Motor neuron (in vitro differentiated cells): Measurements from ENCODE around the gene TRIOBP. TPM values are rescaled to one million over a fixed set of nuclear protein-coding genes. Genes with fewer than 3 reads are reported as not detected.

Experiments
- ATAC-seq, 8 experiments: fragments of 200-7000 bp; cut with Tn5 transposase; replicated peaks in 6 of 8; 2 replicates each; pipeline ENCODE4 v1.8.0; 2021; ENCODE audit warnings: mild to moderate bottlenecking in 8 of 8, moderate library complexity in 8 of 8
- H3K27ac ChIP-seq, 2 donors: fragments of 250-450 bp; sonication (Bioruptor Pico); 2 replicates each; pipeline ENCODE4 v1.9.0; 2021; ENCODE audit warnings: antibody characterized with exemption in 2 of 2, mild to moderate bottlenecking in 2 of 2, moderate library complexity in 1 of 2
- H3K4me1 ChIP-seq, 2 donors: fragments of 250-450 bp; sonication (Bioruptor Pico); replicated peaks in 1 of 2; 2 replicates each; pipeline ENCODE4 v1.6.1; 2021; ENCODE audit warnings: antibody characterized with exemption in 2 of 2, mild to moderate bottlenecking in 2 of 2, moderate library complexity in 1 of 2
- H3K4me3 ChIP-seq, 5 donors: fragments of 250-450 bp; sonication (Bioruptor Pico); 2 replicates each; pipeline ENCODE4 v1.9.0; 2021; ENCODE audit warnings: antibody characterized with exemption in 5 of 5, mild to moderate bottlenecking in 5 of 5, moderate library complexity in 4 of 5
- WGBS, 10 experiments: fragments of 450-650 bp; shearing (Covaris generic); methylation state at CpG; one replicate each; pipeline ENCODE4 v1.0.0; 2022; 5-methylcytosine and 5-hydroxymethylcytosine counted together
- in situ Hi-C, 9 experiments: fragments of 400-800 bp; cut with MboI; loops; one replicate each; pipeline ENCODE4 v1.15.0; 2021; ENCODE audit warnings: low sequenced_read_pairs in 9 of 9, low pct_unique_long_range_greater_than_20kb in 2 of 9; ENCODE audit not compliant: unreplicated experiment in 9 of 9
- total RNA-seq, 8 experiments: library from RNA; unstranded; fragments of 300-600 nt; gene quantifications; 2 replicates each; pipeline versions ENCODE4 v1.2.3 to v1.2.4, GENCODE V29; 2022

TRIOBP gene
- total RNA-seq, 8 experiments from 2014 or later: 13.8 to 56.2 (median 25.3) TPM

- Histone ChIP-seq H3K27ac (no peak overlapping the region), H3K4me1 (no peaks in the 10 kb centered on the region), H3K4me3 (no peak overlapping the region)
- ATAC-seq: no peak
- 86 to 100% (median 89%) methylated on average over 1 to 6 of the region's 27 CpGs; no CpG with 5 or more reads in 7 of the 10 experiments for WGBS, 10 experiments
- in situ Hi-C loops: no loop called here
Observed at GRCh38 chr22:37757663-37758062, 60.8 kb downstream of the TRIOBP start.

DNA sequence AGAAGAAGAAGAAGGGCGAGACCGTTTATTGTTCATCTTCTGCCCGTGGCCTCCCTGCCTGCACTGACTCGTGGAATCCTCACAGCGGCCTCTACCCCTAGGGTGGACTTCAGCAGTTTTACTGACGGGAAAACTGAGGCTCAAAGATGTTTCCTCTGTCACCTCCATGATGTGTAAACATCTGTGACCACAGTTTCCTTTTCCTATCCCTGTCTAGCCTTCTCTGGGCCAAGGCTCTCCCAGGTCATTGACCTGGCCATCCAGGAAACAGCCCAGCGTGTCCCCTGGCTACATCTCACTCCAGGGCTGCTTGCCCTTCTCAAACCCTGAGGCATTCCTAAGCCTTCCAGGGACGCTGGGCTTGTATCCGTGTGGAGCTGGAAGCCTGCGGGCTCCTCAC is 61.8 kb downstream of the TRIOBP start:
- Histone ChIP-seq H3K27ac (no peak overlapping the region), H3K4me1 (no peaks in the 10 kb centered on the region), H3K4me3 (no peak overlapping the region)
- in situ Hi-C loops: no loop called here
- 68 to 100% (median 96%) methylated on average over 2 to 6 of the region's 10 CpGs; no CpG with 5 or more reads in 5 of the 10 experiments for WGBS, 10 experiments
- ATAC-seq: no peak

DNA sequence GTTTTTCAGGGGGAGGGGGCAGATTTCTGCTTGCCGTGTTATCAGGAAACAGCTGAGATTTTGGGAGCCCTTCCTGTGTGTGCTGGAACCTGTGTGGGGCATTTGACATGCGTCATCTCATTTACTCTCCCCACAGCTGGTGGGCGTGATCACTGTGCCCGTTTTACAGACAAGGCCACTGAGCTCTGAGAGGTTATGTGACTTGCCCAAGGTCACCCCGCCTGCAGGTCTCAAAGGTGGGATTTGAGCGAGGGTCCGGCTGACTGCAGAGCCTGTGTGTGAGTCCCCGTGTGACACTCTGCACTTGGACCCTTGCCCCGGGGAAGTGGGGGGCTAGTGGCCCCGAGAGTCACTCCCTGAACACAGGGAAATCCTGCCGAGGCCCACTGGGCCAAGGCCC is 62.4 kb downstream of the TRIOBP start:
- Histone ChIP-seq H3K4me1 (no peaks in the 10 kb centered on the region), H3K27ac (no peak overlapping the region), H3K4me3 (no peak overlapping the region)
- in situ Hi-C loops: no loop called here
- WGBS, 10 experiments: 91 to 92% methylated on average over 6 to 9 of the region's 11 CpGs; no CpG with 5 or more reads in 8 of the 10 experiments
- no peak for ATAC-seq

DNA sequence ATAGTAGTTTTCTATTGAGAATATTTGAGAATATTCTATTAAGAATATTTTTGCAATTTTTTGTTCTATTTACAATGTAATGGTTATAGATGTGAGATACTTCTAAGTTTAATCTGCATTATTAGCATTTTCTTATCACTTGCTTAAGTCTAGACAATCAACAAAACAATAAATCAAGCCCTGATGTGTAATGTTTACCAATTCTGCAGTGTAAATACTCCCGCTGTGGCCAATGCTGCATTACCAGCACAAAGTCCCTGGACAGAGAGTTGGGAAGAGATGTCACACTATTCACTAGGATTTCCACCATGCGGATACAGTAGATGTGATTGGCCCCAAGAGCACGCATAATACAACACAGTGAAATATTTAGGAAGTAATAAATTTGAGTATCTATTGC is 63.3 kb downstream of the TRIOBP start:
- Histone ChIP-seq H3K4me1 (no peaks in the 10 kb centered on the region), H3K4me3 (no peak overlapping the region), H3K27ac (no peak overlapping the region)
- 83 to 100% (median 100%) methylated on average over 1 to 3 of the region's 3 CpGs; no CpG with 5 or more reads in 3 of the 10 experiments for WGBS, 10 experiments
- in situ Hi-C loops: no loop called here
- peak in 1 of 8 experiments; percentile 74 for ATAC-seq

GRCh38 chr22:37762389-37762836 is 65.6 kb downstream of the TRIOBP start:
- H3K27ac ChIP-seq: no peak overlapping the region
- no peak overlapping the region for H3K4me3 ChIP-seq
- 0 to 86% (median 40%) methylated on average over 1 to 6 of the region's 10 CpGs; no CpG with 5 or more reads in 6 of the 10 experiments for WGBS, 10 experiments
- ATAC-seq: peak in 3 of 8 experiments; percentile 72 to 82 (median 76)
- H3K4me1 ChIP-seq: peaks cover 0 to 12% of the 10 kb centered on the region in 2 donors
- in situ Hi-C loops: no loop called here

GRCh38 chr22:37763012-37763411 is 66.2 kb downstream of the TRIOBP start:
- in situ Hi-C loops: no loop called here
- WGBS, 10 experiments: 73% methylated on average over 3 of the region's 9 CpGs; no CpG with 5 or more reads in 9 of the 10 experiments
- Histone ChIP-seq H3K27ac (no peak overlapping the region), H3K4me3 (no peak overlapping the region), H3K4me1 (peaks cover 0 to 16% of the 10 kb centered on the region in 2 donors)
- no peak for ATAC-seq

GRCh38 chr22:37763652-37764051 is 66.8 kb downstream of the TRIOBP start:
- Histone ChIP-seq H3K4me1 (peaks cover 0 to 16% of the 10 kb centered on the region in 2 donors), H3K4me3 (no peak overlapping the region), H3K27ac (no peak overlapping the region)
- in situ Hi-C loops: no loop called here
- ATAC-seq: no peak
- WGBS, 10 experiments: 83 to 100% (median 96%) methylated on average over 1 to 9 of the region's 16 CpGs; no CpG with 5 or more reads in 2 of the 10 experiments

- no peak for ATAC-seq
- Histone ChIP-seq H3K4me3 (no peak overlapping the region), H3K27ac (no peak overlapping the region), H3K4me1 (peaks cover 0 to 16% of the 10 kb centered on the region in 2 donors)
- in situ Hi-C loops: no loop called here
- WGBS, 10 experiments: 0 to 100% (median 82%) methylated on average over 1 to 3 of the region's 6 CpGs; no CpG with 5 or more reads in 6 of the 10 experiments
Observed at GRCh38 chr22:37764622-37765021, 67.8 kb downstream of the TRIOBP start.

DNA sequence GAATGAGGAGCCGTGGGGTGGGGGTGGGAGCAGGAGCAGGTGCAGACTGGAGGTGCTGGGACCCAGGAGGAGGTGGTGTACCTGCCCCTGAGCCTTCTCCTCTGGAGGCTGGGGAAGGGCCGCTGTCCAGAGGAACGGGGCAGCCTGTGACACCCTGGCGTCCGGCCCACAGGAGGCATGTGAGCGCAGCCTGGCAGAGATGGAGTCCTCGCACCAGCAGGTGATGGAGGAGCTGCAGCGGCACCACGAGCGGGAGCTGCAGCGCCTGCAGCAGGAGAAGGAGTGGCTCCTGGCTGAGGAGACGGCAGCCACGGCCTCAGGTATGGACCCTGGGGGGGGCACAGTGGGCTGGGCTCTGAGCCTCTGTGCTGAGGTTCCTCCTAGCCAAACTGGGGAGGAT is 68.7 kb downstream of the TRIOBP start:
- Histone ChIP-seq H3K27ac (no peak overlapping the region), H3K4me1 (peaks cover 0 to 16% of the 10 kb centered on the region in 2 donors), H3K4me3 (no peak overlapping the region)
- WGBS, 10 experiments: 80 to 100% (median 100%) methylated on average over 1 to 2 of the region's 13 CpGs; no CpG with 5 or more reads in 5 of the 10 experiments
- ATAC-seq: no peak
- in situ Hi-C loops: no loop called here

GRCh38 chr22:37765953-37766576 is 69.2 kb downstream of the TRIOBP start:
- 33 to 93% methylated on average over 1 to 3 of the region's 8 CpGs; no CpG with 5 or more reads in 8 of the 10 experiments for WGBS, 10 experiments
- peaks cover 0 to 16% of the 10 kb centered on the region in 2 donors for H3K4me1 ChIP-seq
- H3K4me3 ChIP-seq: no peak overlapping the region
- in situ Hi-C loops: no loop called here
- peak in 4 of 8 experiments; percentile 14 to 57 (median 36) for ATAC-seq
- H3K27ac ChIP-seq: no peak overlapping the region

GRCh38 chr22:37768273-37768672 is 71.4 kb downstream of the TRIOBP start:
- Histone ChIP-seq H3K4me3 (no peak overlapping the region), H3K4me1 (peaks cover 0 to 16% of the 10 kb centered on the region in 2 donors), H3K27ac (no peak overlapping the region)
- ATAC-seq: peak in 2 of 8 experiments; percentile 9 to 54
- 86 to 100% methylated on average over 2 of the region's 3 CpGs; no CpG with 5 or more reads in 8 of the 10 experiments for WGBS, 10 experiments
- in situ Hi-C loops: no loop called here

DNA sequence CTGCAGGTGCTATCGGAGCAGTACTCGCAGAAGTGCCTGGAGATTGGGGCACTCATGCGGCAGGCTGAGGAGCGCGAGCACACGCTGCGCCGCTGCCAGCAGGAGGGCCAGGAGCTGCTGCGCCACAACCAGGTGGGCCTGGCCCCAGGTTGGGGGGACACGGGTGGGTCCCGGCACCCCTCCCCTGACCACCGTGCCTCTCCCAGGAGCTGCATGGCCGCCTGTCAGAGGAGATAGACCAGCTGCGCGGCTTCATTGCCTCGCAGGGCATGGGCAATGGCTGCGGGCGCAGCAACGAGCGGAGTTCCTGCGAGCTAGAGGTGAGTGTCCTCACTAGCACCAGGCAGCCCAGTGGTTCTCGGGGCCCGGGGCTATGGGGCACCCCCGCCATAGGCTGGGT is 72.2 kb downstream of the TRIOBP start:
- no peak for ATAC-seq
- in situ Hi-C loops: no loop called here
- Histone ChIP-seq H3K4me1 (peaks cover 0 to 16% of the 10 kb centered on the region in 2 donors), H3K27ac (no peak overlapping the region), H3K4me3 (no peak overlapping the region)
- WGBS, 10 experiments: 100% methylated on average over 2 to 4 of the region's 24 CpGs; no CpG with 5 or more reads in 6 of the 10 experiments

DNA sequence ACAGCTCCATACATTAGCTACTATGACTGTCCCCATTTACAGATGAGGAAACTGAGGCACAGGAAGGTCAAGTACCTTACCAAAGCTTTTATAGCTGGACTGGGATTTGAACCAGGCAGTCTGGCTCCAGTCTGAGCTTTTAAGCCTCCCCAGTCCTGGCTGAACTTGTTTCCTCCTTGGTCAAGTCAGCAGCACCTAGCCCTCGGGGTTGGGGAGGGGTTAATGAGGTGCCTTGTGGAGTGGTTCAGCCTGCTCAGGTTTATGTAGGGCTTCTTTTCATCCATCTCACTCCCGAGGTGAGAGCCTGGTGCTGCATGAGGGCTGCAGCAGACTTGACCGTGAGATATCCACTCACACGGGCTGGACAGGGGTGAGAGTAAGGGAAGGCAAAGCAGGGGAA is 74.2 kb downstream of the TRIOBP start:
- 44 to 76% methylated on average over 1 to 3 of the region's 4 CpGs; no CpG with 5 or more reads in 8 of the 10 experiments for WGBS, 10 experiments
- in situ Hi-C loops: no loop called here
- Histone ChIP-seq H3K27ac (no peak overlapping the region), H3K4me1 (peaks cover 0 to 16% of the 10 kb centered on the region in 2 donors), H3K4me3 (no peak overlapping the region)
- no peak for ATAC-seq
